Keratinocyte (primary cell): ENCODE data around the gene MAP3K5. TPM values are rescaled to one million over a fixed set of nuclear protein-coding genes. Genes with fewer than 3 reads are reported as not detected.

ENCODE experiments used
- DNase-seq: peaks from one replicate; pipeline ENCODE4 v3.0.0-alpha.2; 2011; ENCODE audit warnings: low read depth, missing footprints, low spot score
- FAIRE-seq: peaks from 2 replicates; lab custom pipeline; 2011; peaks lifted over from hg19 to GRCh38; lab: Jason Lieb, UNC
- H2AFZ ChIP-seq: 2 replicates; pipeline ENCODE4 v1.6.0; 2012; ENCODE audit warnings: low read length, control low read depth, inconsistent platforms; ENCODE audit not compliant: control insufficient read depth
- H3K27ac ChIP-seq: 2 replicates; pipeline ENCODE4 v1.5.1; 2011; ENCODE audit warnings: low read length; ENCODE audit not compliant: control insufficient read depth, insufficient read depth
- H3K27me3 ChIP-seq: 3 replicates; pipeline ENCODE4 v1.6.0; 2011; ENCODE audit warnings: low read length; ENCODE audit not compliant: control insufficient read depth, insufficient read depth; ENCODE audit errors: extremely low read depth
- H3K36me3 ChIP-seq, 2 experiments: 2 replicates in 1 of 2; 3 replicates in 1 of 2; pipeline ENCODE4 v1.5.1; 2011; ENCODE audit warnings: low read length in 2 of 2, mild to moderate bottlenecking in 1 of 2; ENCODE audit not compliant: control insufficient read depth in 2 of 2, insufficient read depth in 2 of 2; ENCODE audit errors: extremely low read depth in 1 of 2
- H3K4me1 ChIP-seq: 3 replicates; pipeline ENCODE4 v1.5.1; 2011; ENCODE audit warnings: low read length; ENCODE audit not compliant: control insufficient read depth, insufficient read depth; ENCODE audit errors: extremely low read depth
- H3K4me2 ChIP-seq: 3 replicates; pipeline ENCODE4 v1.6.0; 2011; ENCODE audit warnings: low read depth, low read length; ENCODE audit not compliant: control insufficient read depth, insufficient read depth; ENCODE audit errors: extremely low read depth
- H3K4me3 ChIP-seq, 3 experiments: fragments of 200-600 bp in 1 of 3; sonication (generic) in 1 of 3; 2 replicates in 2 of 3; 3 replicates in 1 of 3; pipeline ENCODE4 v1.5.1; 2011 to 2016; ENCODE audit warnings: low read length in 3 of 3, mild to moderate bottlenecking in 3 of 3, control low read depth in 2 of 3, inconsistent platforms in 1 of 3, low read depth in 1 of 3, mixed read lengths in 1 of 3, mixed run types in 1 of 3, moderate library complexity in 1 of 3; ENCODE audit not compliant: control insufficient read depth in 2 of 3, insufficient read depth in 2 of 3; ENCODE audit errors: extremely low read depth in 1 of 3
- H3K79me2 ChIP-seq: 2 replicates; pipeline ENCODE4 v1.6.0; 2012; ENCODE audit warnings: low read length; ENCODE audit not compliant: control insufficient read depth, insufficient read depth
- H3K9ac ChIP-seq: 3 replicates; pipeline ENCODE4 v1.6.0; 2011; ENCODE audit warnings: low read length; ENCODE audit not compliant: control insufficient read depth, insufficient read depth; ENCODE audit errors: extremely low read depth
- H3K9me1 ChIP-seq: 3 replicates; pipeline ENCODE4 v1.6.0; 2011; ENCODE audit warnings: low read length; ENCODE audit not compliant: control insufficient read depth, insufficient read depth; ENCODE audit errors: extremely low read depth
- H3K9me3 ChIP-seq: 2 replicates; pipeline ENCODE4 v1.5.1; 2012; ENCODE audit warnings: low read depth, low read length; ENCODE audit not compliant: control insufficient read depth
- H4K20me1 ChIP-seq: 3 replicates; pipeline ENCODE4 v1.6.0; 2011; ENCODE audit warnings: low read length; ENCODE audit not compliant: control insufficient read depth, insufficient read depth; ENCODE audit errors: extremely low read depth
- CTCF ChIP-seq, 3 experiments: IDR thresholded peaks in 1 of 3; conservative IDR thresholded peaks in 1 of 3; optimal IDR thresholded peaks in 1 of 3; 2 replicates in 2 of 3; 3 replicates in 1 of 3; pipeline versions ENCODE3 to v1.5.1; 2011; ENCODE audit warnings: low read length in 3 of 3, mild to moderate bottlenecking in 3 of 3, moderate library complexity in 2 of 3, control low read depth in 1 of 3, inconsistent platforms in 1 of 3; ENCODE audit not compliant: insufficient read depth in 2 of 3; ENCODE audit errors: extremely low read depth in 1 of 3
- EZH2 ChIP-seq: IDR thresholded peaks from one replicate; pipeline ENCODE4 v1.6.1; 2012; ENCODE audit warnings: inconsistent platforms, mild to moderate bottlenecking, low read length, moderate library complexity
- dilution Hi-C: fragments of 300-500 bp; cut with MboI; formaldehyde crosslinking; loops from one replicate; pipeline ENCODE4 v1.7.0; 2020; ENCODE audit warnings: low sequenced_read_pairs; ENCODE audit not compliant: extremely low pct_ligation_motif_present
- polyA plus RNA-seq, 5 experiments: library from polyadenylated mRNA; depleted of rRNA in 3 of 5; stranded (reverse) in 3 of 5; stranded (forward) in 1 of 5; unstranded in 1 of 5; fragments of >200 nt; gene quantifications; 1 replicate in 1 of 5; 2 replicates in 3 of 5; 3 replicates in 1 of 5; pipeline versions ENCODE4 v1.2.1 to v1.2.3, GENCODE V29; 2011 to 2012; ENCODE audit warnings: missing spikeins in 2 of 5, low read depth in 1 of 5, low replicate concordance in 1 of 5

MAP3K5 gene
- polyA plus RNA-seq, 1 donor (not counting 4 experiments of a cell fraction or from before 2014, with no cell fraction given) = 3.4 TPM

- no peak for TF ChIP-seq CTCF (optimal IDR thresholded peaks at IDR 0.05 in 1 of 3, IDR thresholded peaks at IDR 0.05 in 1 of 3, conservative IDR thresholded peaks at IDR 0.05 in 1 of 3; ENCODE audit: extremely low read depth in 1 of 3, insufficient read depth in 2 of 3, low read length in 3 of 3)
- no peak for TF ChIP-seq EZH2
- DNase-seq (no peak), FAIRE-seq (no peak)
- no peak overlapping the region for H3K9ac ChIP-seq
- H3K4me2 ChIP-seq = no peak overlapping the region
- H3K4me3 ChIP-seq = no peak overlapping the region
- no peaks in the 10 kb centered on the region for H3K36me3 ChIP-seq
- H3K79me2 ChIP-seq = peaks cover 35% of the 10 kb centered on the region
- H3K4me1 ChIP-seq = no peaks in the 10 kb centered on the region
- H2AFZ ChIP-seq = no peak overlapping the region
- no peaks in the 10 kb centered on the region for H4K20me1 ChIP-seq
- no peaks in the 10 kb centered on the region for H3K27me3 ChIP-seq
- no peaks in the 10 kb centered on the region for H3K9me1 ChIP-seq
- H3K9me3 ChIP-seq = no peaks in the 10 kb centered on the region
- dilution Hi-C loops = no loop called here
- no peak overlapping the region for H3K27ac ChIP-seq
These were observed 257.1 kb downstream of the MAP3K5 start for GRCh38 chr6:136535017-136535765.

GRCh38 chr6:136534268-136534667 lies 258.0 kb downstream of the MAP3K5 start:
- Histone ChIP-seq H3K9ac (no peak overlapping the region), H3K9me1 (no peaks in the 10 kb centered on the region), H3K4me3 (no peak overlapping the region), H3K27ac (no peak overlapping the region), H4K20me1 (no peaks in the 10 kb centered on the region), H3K9me3 (no peaks in the 10 kb centered on the region), H3K27me3 (no peaks in the 10 kb centered on the region), H3K4me2 (no peak overlapping the region), H2AFZ (no peak overlapping the region), H3K36me3 (no peaks in the 10 kb centered on the region), H3K4me1 (no peaks in the 10 kb centered on the region), H3K79me2 (peaks cover 31% of the 10 kb centered on the region)
- no peak for FAIRE-seq
- DNase-seq = no peak
- TF ChIP-seq CTCF (optimal IDR thresholded peaks at IDR 0.05 in 1 of 3, IDR thresholded peaks at IDR 0.05 in 1 of 3, conservative IDR thresholded peaks at IDR 0.05 in 1 of 3; ENCODE audit: extremely low read depth in 1 of 3, insufficient read depth in 2 of 3, low read length in 3 of 3) (no peak), EZH2 (no peak)
- dilution Hi-C loops = no loop called here
